Activated CD4-positive, alpha-beta T cell treated with anti-CD3 and anti-CD28 coated beads, Interleukin-10, Interleukin-2, amounts not matched to agents 100 ng/mL and 50 ng/mL, durations not matched to agents 16 hours and 8 hours (primary cell): Measurements from ENCODE around the gene CGREF1.

Experiments used
- DNase-seq: peaks from one replicate; pipeline ENCODE4 v3.0.0-alpha.2; 2020

Gene CGREF1

DNA sequence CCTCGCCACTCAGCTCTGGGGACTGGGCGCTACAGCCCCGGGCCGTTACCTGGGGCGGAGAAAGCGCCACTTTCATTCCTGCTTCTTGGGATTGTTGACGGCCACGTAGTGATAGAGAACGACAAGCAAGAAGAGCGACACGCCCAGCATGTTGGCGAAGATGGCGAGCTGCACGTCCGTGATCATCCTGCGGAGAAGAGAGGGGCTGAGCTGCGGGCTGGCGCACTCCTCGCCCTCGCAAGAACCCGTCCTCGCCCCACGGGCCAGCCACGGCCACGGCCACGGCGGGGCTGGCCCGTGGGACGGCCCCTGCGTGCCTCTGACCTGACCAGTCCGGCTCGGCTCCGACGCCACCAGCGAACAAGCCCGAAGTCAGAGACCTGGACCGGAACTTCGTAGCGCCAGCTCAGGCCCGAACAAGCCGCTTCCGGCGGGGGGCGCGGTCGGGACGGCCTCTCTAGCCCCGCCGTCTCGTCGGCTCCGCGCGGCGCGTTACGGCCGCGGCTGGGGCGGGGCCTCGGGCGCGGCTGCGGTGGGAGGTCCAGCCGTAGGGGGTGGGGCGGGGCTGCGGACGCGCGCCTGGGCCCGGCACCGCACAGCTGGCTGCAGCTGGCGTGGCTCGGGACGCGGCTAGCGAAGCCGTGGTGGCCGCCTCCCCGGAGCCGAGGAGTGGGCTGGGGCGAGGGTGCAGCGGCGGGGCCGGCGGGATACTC is 47.5 kb downstream of the CGREF1 start, which contains the start of gene OST4:
Gene OST4, minus strand, starts transcription at position 378 of the 713 bp plus-strand sequence.
- DNase-seq: peak; percentile 95

DNA sequence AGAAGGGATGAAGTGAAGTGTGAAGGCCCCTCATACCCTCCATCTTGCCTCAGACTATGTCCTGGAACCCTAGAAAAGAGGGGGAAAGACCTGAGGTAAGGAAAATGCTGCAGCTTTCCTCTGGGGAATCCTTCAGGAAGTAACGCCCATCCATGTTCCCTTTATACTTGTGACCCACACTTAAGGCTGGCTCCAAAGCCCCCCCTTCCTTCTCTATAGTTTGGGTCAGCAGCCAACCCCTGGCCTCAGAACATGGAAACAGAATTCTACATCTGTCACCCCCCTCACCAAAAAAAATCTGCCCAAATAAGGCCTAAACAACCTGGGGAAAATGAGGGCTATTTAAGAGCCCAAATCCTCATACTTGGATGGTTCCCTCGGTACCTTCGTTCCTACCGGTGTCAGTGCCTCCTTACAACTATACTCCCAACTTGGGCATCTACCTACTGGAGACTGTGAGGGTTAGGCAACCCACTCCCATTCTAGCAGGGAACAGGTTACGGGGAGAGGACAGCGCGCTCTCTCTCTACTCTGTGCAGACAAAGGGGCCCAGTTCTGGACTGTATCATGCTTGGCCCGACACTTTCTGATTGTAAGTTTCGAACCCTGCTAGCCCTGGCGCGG is 48.2 kb downstream of the CGREF1 start:
- no peak for DNase-seq

DNA sequence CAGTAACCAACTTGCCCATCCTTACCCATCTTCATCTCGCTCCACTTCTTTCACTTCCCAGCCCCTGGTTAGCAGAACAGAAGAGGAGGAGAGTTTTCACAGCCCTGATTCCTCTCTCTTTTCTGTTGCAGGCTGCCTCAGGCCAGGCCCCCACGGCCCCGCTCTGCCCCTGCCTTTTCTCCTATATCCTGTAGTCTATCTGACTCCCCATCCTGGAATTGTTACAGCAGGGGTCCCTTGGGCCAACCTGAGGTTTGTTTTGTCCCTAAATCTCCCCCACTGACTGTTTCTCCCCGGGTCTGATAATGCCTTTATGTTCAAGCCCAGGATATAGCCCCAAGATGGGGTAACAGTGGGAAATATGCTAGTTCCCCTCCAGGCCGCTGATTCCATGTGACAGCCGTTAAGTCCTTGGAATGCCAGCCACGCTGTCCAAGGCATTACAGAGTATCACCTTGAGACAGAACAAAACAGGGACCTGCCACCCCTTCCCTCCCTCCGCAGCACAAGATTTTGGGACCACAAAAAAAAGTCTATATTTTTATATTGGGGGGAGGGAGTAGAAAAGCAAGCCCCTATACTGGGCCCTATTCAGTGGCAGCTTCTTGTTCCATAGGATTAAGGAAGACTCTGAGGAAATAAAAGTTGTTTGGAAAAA is 48.8 kb downstream of the CGREF1 start:
- no peak for DNase-seq

DNA sequence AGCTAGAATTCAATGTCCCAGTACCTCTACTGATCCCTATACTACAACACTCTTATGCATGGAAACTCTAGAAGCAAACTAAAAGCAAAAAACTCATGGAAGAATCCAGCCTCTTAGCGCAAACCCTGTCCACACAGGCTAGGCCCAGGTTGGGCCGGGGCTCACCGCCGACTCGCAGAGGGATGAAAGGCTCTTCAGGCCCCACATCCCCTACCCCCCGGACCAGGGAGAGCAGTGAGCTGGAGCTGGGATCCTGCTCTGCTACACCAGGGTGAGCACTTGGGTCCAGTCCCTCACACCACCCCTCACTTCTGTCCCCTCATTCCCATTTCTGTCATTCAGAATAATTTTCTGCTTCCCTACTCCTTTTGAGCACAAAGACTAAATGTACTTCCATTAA is 49.5 kb downstream of the CGREF1 start:
- DNase-seq: no peak

DNA sequence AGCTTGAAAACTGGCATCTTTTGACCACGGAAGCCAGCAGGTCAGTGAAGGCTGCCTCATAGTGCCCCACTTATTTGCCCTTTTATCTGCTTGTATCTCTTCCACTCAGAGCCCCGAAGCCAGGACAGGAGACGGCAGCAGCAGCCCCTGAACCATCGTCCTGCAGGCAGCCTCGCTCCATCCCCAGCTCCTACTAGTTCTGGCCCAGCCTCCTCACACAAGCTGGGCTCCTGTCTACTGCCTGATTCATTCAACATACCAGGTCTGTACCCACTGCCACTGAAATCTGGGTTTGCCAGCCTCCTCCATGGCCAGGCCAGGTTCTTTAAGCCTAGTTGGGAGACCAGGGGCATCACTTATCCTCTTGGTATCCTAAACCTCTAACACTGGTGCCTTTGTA is 51.5 kb downstream of the CGREF1 start:
- no peak for DNase-seq

DNA sequence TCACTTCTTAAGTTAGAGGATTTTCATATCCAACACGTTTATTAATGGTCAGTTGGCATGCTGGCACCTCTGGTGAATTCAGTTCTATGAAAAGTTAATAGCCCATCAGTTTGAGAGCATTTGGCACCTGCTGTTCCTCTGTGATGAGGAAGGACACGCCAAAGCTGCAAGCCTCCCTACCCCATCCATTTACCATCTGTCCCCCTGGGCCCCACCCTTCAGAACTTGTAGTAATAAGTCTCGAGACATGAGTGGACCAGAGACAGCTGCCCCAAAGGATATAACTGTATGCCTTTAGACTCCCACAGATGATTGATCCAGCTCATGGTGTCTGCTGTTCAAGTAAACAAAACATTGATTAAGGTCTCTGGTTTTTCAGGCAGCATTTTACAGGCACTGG is 53.8 kb downstream of the CGREF1 start:
- no peak for DNase-seq

DNA sequence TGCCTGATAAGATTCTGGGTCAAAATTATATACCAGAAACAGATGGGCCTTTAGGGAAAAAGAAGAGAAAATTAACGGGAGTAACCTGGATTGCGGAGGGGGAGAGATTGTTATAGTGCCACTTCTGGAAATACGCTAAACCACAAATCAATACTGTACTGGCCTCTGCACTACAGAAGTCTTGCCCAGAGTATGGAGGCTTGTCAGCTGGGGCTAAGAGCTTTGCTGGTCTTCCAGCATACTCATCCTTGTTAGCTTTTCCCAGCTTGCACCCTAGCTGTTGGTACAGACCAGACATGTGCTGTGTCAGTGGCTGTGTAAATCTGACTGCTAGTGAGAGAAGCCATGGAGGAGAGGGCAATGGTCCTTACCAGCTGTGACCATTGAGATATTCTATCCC is 58.6 kb downstream of the CGREF1 start:
- no peak for DNase-seq

DNA sequence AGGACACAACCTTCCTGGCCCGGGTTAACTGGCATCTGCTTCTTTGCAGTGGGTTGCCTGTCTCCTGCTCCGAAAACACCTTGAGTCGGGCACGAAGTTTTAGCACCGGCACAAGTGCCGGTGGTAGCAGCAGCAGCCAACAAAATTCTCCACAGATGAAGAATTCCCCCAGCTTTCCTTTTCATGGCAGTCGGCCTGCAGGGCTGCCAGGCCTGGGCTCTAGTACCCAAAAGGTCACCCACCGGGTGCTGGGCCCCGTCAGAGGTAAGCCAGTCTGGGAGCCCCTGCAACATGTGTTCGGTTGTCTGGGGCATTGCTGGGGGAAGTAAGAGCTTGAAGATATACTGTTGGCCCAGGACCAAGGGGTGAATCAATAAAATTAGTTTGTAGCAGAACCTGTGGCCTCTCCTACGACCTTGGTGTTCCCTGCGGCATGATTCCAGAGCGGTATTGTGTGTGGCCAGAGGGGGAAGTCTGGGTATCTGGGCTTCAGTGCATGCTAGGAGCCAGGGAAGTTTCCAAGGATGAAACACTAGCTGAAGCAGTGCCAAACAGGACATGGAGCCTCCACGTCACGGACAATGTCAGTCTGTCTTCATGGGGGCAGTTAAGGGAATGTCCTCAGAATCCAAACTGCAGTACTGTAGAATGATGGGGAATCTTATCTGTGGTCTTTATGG is 59.6 kb downstream of the CGREF1 start:
- DNase-seq: no peak

DNA sequence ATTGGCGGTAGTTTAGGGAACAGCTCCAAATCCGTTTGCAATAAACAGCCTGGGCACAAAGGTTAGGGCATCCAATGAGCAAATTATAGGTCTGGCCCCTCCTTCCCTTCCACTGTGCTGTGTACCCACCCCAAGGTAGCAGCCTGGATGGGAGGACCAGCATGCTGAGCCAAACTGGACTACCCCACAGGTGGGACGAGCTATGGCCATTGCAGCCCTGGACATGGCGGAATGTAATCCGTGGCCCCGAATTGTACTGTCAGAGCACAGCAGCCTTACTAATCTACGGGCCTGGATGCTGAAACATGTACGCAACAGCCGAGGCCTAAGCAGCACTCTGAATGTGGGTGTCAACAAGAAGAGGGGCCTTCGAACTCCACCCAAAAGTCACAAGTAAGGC is 60.7 kb downstream of the CGREF1 start:
- no peak for DNase-seq

DNA sequence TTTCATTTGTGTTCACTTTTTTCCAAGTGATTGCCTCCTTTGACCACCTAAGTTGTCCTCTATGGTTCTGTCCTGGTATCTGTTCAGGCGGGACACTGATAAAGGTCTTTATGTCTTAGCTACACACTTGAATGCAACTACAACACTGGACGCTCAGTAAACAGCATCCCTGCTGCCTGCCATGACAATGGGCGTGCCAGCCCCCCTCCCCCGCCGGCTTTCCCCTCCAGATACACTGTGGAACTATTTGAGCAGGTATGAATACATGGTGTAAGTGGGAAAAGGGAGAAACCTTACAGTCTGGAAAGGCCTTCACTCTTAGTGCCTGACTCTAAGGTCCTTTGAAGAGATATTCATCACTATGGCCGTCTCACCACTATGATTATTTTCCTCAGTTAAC is 61.7 kb downstream of the CGREF1 start:
- DNase-seq: no peak

DNA sequence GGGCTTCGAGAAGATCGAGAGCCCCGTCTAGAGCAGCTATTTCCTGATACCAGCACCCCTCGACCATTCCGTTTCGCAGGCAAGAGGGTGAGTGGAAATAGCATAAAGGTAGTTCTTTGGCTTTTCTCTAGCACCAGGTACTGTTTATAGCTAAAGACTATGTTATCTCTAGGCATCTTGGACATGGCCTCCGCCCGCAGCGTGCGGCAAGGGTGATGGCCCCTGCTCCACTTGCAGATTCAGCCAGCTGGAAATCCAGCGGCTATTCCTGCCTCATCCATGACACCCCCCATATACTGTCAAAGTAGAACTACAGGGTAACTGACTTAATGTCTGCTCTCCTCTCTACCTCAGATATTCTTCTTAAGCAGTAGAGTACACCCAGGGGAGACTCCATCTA is 64.2 kb downstream of the CGREF1 start:
- DNase-seq: no peak

DNA sequence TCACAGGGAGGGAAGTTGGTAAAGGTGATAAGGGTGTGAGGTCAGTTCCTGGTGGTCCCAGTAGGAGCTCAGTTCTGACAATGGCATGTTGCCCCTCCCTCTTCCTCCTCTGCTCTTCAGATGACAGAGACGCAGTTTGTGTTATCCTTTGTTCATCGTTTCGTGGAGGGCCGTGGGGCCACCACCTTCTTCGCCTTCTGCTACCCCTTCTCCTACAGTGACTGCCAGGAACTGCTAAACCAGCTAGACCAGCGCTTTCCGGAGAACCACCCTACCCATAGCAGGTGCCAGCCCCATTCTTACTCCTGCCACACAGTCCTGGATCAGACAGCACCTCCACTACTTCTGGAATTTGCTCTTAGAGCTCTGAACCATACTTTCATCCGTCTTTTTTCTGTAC is 65.2 kb downstream of the CGREF1 start:
- no peak for DNase-seq

DNA sequence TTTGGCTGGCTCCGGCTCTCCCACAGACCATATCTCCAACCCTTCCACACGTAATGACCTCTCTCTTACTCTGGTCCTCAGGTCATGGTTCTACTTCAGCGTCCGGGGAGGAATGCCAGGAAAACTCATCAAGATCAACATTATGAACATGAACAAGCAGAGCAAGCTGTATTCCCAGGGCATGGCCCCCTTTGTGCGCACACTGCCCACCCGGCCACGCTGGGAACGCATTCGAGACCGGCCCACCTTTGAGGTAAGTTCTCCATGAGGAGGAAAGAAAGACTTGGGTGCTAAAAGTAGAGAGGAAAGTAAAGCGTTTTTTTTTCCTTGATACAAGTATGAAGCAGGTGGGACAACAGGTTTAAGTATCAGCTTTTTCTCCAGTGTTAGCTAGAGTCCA is 65.6 kb downstream of the CGREF1 start:
- DNase-seq: no peak

DNA sequence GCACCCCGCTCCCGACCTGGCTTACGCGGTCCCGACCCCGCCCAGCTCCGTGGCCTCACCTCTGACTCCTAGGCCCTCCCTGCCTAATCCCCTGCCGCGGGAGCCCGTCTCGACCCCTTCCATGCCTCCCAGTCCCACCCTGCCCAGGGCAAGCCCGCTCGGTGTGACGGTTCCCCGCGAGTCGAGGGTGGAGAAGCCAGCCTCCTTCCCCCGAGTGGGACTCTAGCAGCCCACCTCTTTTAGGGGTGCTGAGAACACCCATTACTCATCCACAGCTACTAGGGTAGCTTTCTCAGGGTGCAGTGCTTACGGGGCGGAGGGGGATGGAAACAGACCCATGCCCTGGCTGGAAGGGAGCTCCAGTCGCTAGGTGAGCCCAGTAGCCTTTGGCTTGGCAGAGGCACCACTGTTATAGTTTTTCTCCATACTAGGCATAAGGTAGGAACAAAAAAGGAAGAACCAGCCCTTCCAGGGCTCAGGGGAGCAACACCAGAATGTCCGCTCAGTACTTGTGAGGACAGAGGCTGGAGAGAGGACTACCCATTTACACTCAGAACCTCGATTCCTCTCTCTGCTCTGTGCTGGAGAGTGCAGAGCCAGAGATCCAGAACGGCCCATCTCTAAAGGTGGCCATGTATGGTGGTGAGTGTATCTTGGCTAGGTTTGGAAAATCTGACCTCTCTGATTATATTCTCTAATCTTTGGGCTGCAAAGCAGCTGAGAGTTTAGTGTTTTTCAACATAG is 66.9 kb downstream of the CGREF1 start:
- DNase-seq: no peak

DNA sequence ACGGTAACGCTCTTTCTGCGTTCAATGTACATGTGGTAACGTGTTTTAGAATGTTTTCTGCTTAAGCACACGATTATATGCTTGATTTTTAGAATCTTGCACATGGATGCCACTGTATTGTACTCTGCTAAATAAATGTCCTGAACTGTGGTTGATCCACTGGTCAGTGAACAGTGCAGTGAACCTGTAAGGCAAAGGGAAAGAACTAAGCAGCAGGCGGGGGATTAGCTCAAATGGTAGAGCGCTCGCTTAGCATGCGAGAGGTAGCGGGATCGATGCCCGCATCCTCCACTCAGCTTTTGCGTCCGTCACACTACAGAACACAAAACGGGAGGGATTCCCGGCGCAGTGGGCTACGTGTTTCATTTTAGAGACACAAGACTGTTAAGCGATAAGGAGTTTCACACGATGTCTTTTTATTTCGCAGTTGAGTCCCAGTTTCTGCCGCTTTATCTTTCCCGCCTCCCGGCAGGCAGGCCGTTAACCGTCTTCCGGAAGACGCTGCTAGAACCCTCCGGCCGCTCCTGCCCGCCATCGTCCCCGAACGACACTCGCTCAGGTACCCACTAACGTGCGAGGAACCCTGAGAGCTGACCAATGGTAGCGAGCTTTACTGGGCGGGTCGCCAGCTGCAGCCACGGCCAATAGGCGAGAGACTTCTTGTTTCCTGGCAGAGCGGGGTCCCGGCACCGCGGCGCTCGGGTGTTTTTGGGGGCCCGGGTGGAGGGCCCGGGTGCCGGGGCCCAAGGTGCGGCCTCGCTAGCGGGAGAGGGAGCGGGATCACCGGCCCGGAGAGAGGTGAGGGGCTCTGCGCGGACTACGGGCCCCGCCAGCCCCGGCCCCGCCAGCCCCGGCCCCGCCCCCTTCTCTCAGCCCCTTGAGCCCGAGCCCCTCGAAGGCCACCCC is 67.7 kb downstream of the CGREF1 start, which contains the start of gene AGBL5:
Gene AGBL5, plus strand, starts transcription at position 673 of the 906 bp plus-strand sequence. CDS start 1,291 bp downstream, outside the sequence.
- DNase-seq: peak; percentile 98
